ENCODE data around the gene DDA1. TPM values are rescaled to one million over a fixed set of nuclear protein-coding genes. Genes with fewer than 3 reads are reported as not detected.

DDA1 gene
- polyA plus RNA-seq, 2 of the 4 experiments (the other 2 are of a cell fraction) = 35.5 to 53.5 TPM

DNA sequence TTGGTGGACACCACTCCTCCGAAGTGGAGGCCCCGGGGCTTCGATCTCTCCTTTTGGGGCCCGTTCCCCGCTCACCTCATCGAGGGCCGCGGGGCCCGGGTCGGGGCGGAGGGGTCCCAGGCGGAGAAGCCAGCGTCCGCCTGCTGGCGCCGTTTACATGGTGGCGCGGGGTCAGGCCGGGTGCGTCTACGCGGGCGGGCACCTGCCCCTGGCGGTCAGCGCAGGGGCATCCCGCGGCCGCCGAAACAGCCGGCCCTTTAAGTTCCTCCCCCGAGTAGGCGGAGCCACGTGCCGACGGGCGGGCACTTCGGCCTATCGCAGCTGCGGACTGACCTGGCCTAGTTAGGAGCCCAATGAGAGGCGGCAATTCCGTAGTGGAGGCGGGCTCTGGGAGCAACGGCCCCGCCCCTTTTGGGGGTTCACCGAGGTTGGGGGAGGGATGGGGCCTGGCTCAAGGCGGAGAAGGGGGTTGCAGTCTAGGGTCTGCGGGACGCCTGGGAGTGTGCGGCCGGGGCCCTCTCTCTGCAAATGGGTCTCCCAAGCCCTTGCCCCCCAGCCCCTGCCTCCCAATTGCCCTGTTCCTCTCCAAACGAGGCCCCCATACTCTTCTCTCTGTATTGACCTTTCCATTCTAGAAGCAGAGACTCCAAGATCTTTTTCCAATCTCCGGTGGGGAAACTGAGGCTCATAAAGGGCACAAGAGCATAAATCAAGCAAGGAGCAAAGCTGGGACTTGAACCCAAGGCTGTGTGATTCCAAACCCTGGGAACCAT lies 6.0 kb upstream of the DDA1 start, which contains the start of gene ABHD8 (continued):
- TF ChIP-seq MAFK (IDR thresholded peaks at IDR 0.05; ENCODE audit: partially characterized antibody) = no peak
- TF ChIP-seq POLR2A (IDR thresholded peaks at IDR 0.05; ENCODE audit: low read length) = peak; percentile 43

DNA sequence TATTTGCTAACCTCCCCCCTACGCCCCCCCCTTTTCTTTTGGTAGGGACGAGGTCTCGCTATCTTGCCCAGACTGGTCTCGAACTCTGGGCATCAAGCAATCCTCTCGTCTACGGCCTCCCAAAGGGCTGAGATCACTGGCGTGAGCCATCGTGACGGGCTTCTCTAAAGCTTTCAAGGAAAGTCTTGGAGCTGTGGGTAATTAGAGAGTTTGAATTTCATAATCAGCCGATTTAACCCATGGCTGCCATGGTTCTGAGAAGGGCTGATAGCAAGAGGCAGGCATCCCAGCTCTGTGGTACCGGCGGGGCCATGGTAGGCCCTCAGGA lies 5.5 kb upstream of the DDA1 start:
- no peak for FAIRE-seq
- ChIA-PET POLR2A (interaction anchor here (1.9 kb wide), 1 partner anchor 11 kb away, joined by 15 read pairs; no protein-coding TSS in a partner anchor), CTCF (interaction anchor here (0.8 to 8.7 kb wide), 3 partner anchors 10 to 82 kb away, joined by 5 to 98 read pairs (median 8); no protein-coding TSS in a partner anchor)
- H3K4me2 ChIP-seq = peak overlapping the region; percentile 93
- WGBS (ENCODE audit: missing lambda C conversion rate) = 84% methylated on average over 10 of the region's 12 CpGs
- TF ChIP-seq RAD21 (conservative IDR thresholded peaks at IDR 0.05 in 1 of 2, IDR thresholded peaks at IDR 0.05 in 1 of 2) (no peak), HOXA7 (CRISPR knock-in tag; IDR thresholded peaks at IDR 0.05) (no peak), ZNF302 (CRISPR knock-in tag; IDR thresholded peaks at IDR 0.05) (no peak)
- TF ChIP-seq, protein P1, sequence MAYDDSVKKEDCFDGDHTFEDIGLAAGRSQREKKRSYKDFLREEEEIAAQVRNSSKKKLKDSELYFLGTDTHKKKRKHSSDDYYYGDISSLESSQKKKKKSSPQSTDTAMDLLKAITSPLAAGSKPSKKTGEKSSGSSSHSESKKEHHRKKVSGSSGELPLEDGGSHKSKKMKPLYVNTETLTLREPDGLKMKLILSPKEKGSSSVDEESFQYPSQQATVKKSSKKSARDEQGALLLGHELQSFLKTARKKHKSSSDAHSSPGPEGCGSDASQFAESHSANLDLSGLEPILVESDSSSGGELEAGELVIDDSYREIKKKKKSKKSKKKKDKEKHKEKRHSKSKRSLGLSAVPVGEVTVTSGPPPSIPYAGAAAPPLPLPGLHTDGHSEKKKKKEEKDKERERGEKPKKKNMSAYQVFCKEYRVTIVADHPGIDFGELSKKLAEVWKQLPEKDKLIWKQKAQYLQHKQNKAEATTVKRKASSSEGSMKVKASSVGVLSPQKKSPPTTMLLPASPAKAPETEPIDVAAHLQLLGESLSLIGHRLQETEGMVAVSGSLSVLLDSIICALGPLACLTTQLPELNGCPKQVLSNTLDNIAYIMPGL (CRISPR knock-in tag; IDR thresholded peaks at IDR 0.05; ENCODE audit: borderline replicate concordance) = no peak
- TF ChIP-seq, protein P2, sequence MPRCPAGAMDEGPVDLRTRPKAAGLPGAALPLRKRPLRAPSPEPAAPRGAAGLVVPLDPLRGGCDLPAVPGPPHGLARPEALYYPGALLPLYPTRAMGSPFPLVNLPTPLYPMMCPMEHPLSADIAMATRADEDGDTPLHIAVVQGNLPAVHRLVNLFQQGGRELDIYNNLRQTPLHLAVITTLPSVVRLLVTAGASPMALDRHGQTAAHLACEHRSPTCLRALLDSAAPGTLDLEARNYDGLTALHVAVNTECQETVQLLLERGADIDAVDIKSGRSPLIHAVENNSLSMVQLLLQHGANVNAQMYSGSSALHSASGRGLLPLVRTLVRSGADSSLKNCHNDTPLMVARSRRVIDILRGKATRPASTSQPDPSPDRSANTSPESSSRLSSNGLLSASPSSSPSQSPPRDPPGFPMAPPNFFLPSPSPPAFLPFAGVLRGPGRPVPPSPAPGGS (IDR thresholded peaks at IDR 0.05) = no peak
- no peak for DNase-seq (ENCODE audit: low read depth in 1 of 2, low spot score in 1 of 2)
- H3K4me1 ChIP-seq = peaks cover 28% of the 10 kb centered on the region
- H3K27ac ChIP-seq = peak overlapping the region; percentile 62 to 87
- no peak for ATAC-seq
- no peaks in the 10 kb centered on the region for H3K9me3 ChIP-seq
- no peak overlapping the region for H3K4me3 ChIP-seq

DNA sequence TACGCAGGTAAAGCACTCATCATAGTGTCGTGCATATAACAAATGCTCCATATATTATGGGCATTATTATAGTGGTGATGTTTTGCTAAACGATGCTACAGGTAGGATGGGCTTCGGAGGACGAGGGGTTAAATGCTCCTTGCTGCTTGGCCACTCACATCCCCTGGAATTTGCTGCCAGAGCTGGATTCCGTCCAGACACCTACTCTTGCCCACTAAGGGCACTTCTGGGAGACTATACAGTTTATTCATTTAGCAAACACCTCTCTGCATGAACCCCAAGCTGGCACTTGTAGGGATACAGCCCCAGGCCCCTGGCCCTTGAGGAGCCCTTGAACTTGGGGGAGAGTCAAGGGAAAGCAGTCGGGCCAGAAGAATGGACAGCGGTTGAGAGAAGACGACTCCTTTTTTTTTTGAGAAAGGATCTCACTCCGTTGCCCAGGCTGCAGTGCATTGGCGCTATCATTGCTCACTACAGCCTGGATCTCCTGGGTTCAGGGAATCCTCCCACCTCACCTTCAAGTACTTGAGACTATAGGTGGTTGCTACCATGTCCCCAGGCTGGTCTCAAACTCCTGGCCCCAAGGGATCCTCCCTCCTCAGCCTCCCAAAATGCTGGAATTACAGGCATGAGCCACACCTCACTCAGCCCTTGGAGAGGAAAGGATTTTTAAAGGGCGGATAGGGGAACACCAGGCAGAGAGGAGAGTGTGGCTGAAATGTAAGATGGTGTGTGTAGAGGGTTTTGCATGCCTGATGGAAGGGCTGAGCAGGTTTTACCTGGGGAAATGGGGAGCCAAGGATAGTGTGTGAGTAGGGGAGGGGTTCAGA lies 4.8 kb upstream of the DDA1 start:
- no peaks in the 10 kb centered on the region for H3K9me3 ChIP-seq
- H3K4me1 ChIP-seq = peaks cover 28% of the 10 kb centered on the region
- POLR2A ChIA-PET = interaction anchor here (0.7 to 1.9 kb wide), 5 partner anchors 12 to 89 kb away, joined by 3 to 15 read pairs (median 4); partner anchors contain the start of gene ANO8
- TF ChIP-seq RAD21 (conservative IDR thresholded peaks at IDR 0.05 in 1 of 2, IDR thresholded peaks at IDR 0.05 in 1 of 2) (no peak), EHF (CRISPR knock-in tag; IDR thresholded peaks at IDR 0.05) (no peak), HOXB5 (CRISPR knock-in tag; IDR thresholded peaks at IDR 0.05) (no peak), CEBPB (IDR thresholded peaks at IDR 0.05) (no peak), SREBF2 (IDR thresholded peaks at IDR 0.05) (no peak), JUN (IDR thresholded peaks at IDR 0.05) (no peak), EP300 (IDR thresholded peaks at IDR 0.05) (no peak), BHLHE40 (IDR thresholded peaks at IDR 0.05; ENCODE audit: low read depth, low read length) (no peak), HOXA7 (CRISPR knock-in tag; IDR thresholded peaks at IDR 0.05) (no peak), CBX8 (IDR thresholded peaks at IDR 0.05) (no peak), RARB (CRISPR knock-in tag; IDR thresholded peaks at IDR 0.05) (no peak), POLR2AphosphoS2 (conservative IDR thresholded peaks at IDR 0.05; ENCODE audit: low read length) (no peak), ESRRA (IDR thresholded peaks at IDR 0.05; ENCODE audit: borderline replicate concordance, low read length) (no peak)
- TF ChIP-seq, protein P3, sequence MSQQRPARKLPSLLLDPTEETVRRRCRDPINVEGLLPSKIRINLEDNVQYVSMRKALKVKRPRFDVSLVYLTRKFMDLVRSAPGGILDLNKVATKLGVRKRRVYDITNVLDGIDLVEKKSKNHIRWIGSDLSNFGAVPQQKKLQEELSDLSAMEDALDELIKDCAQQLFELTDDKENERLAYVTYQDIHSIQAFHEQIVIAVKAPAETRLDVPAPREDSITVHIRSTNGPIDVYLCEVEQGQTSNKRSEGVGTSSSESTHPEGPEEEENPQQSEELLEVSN (IDR thresholded peaks at IDR 0.05; ENCODE audit: borderline replicate concordance, low read depth) = no peak
- TF ChIP-seq, protein P4, sequence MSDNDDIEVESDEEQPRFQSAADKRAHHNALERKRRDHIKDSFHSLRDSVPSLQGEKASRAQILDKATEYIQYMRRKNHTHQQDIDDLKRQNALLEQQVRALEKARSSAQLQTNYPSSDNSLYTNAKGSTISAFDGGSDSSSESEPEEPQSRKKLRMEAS (IDR thresholded peaks at IDR 0.05) = no peak
- TF ChIP-seq, protein P5, sequence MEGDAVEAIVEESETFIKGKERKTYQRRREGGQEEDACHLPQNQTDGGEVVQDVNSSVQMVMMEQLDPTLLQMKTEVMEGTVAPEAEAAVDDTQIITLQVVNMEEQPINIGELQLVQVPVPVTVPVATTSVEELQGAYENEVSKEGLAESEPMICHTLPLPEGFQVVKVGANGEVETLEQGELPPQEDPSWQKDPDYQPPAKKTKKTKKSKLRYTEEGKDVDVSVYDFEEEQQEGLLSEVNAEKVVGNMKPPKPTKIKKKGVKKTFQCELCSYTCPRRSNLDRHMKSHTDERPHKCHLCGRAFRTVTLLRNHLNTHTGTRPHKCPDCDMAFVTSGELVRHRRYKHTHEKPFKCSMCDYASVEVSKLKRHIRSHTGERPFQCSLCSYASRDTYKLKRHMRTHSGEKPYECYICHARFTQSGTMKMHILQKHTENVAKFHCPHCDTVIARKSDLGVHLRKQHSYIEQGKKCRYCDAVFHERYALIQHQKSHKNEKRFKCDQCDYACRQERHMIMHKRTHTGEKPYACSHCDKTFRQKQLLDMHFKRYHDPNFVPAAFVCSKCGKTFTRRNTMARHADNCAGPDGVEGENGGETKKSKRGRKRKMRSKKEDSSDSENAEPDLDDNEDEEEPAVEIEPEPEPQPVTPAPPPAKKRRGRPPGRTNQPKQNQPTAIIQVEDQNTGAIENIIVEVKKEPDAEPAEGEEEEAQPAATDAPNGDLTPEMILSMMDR (IDR thresholded peaks at IDR 0.05) = no peak
- no peak for ATAC-seq
- H3K4me3 ChIP-seq = no peak overlapping the region
- DNase-seq (ENCODE audit: low read depth in 1 of 2, low spot score in 1 of 2) = no peak
- CTCF ChIA-PET = interaction anchor here (0.6 to 8.7 kb wide), 12 partner anchors 11 to 1890 kb away, joined by 3 to 98 read pairs (median 4); no protein-coding TSS in a partner anchor
- FAIRE-seq = no peak
- peak overlapping the region; percentile 93 for H3K4me2 ChIP-seq
- WGBS (ENCODE audit: missing lambda C conversion rate) = 56% methylated on average over 12 of the region's 12 CpGs
- peak overlapping the region; percentile 73 to 87 for H3K27ac ChIP-seq

Data from A549 (cell line).